ENCODE measurements around the gene FUOM.

GRCh38 chr10:133325440-133326222 lies 32.2 kb downstream of the FUOM start:
- TF ChIP-seq CTCF (conservative IDR thresholded peaks at IDR 0.05; ENCODE audit: low read depth, low read length) (no peak), EZH2phosphoT487 (IDR thresholded peaks at IDR 0.05; ENCODE audit: borderline replicate concordance, low read length) (no peak; the same call in 1 of the 2 replicates)
